ENCODE measurements around the gene EHD1. TPM values are rescaled to one million over a fixed set of nuclear protein-coding genes. Genes with fewer than 3 reads are reported as not detected.

Gene EHD1
- total RNA-seq, 4 donors from 2014 or later: 47.8 to 85.4 (median 76.8) TPM

GRCh38 chr11:64897381-64898075, 19.1 kb upstream of the EHD1 start:
- Histone ChIP-seq H3K9me3 (no peaks in the 10 kb centered on the region), H3K27ac (no peak overlapping the region), H3K36me3 (peaks cover 78% of the 10 kb centered on the region), H3K4me3 (no peak overlapping the region), H3K27me3 (no peaks in the 10 kb centered on the region), H3K4me1 (peaks cover 6% of the 10 kb centered on the region)
- DNase-seq (ENCODE audit: low spot score in 2 of 2): no peak
- TF ChIP-seq EP300 (IDR thresholded peaks at IDR 0.05) (no peak), CTCF (IDR thresholded peaks at IDR 0.05) (no peak), POLR2A (IDR thresholded peaks at IDR 0.05) (no peak), POLR2AphosphoS5 (IDR thresholded peaks at IDR 0.05) (no peak)
- WGBS: 100% methylated on average over 1 of the region's 19 CpGs

- H3K27me3 ChIP-seq: no peaks in the 10 kb centered on the region
- H3K4me1 ChIP-seq: peaks cover 6% of the 10 kb centered on the region
- WGBS: 66% methylated on average over 4 of the region's 14 CpGs
- DNase-seq (ENCODE audit: low spot score in 2 of 2): no peak
- no peak overlapping the region for H3K27ac ChIP-seq
- no peak overlapping the region for H3K4me3 ChIP-seq
- peaks cover 68% of the 10 kb centered on the region for H3K36me3 ChIP-seq
- no peaks in the 10 kb centered on the region for H3K9me3 ChIP-seq
- TF ChIP-seq POLR2AphosphoS5 (IDR thresholded peaks at IDR 0.05) (no peak), EP300 (IDR thresholded peaks at IDR 0.05) (no peak), CTCF (IDR thresholded peaks at IDR 0.05) (no peak), POLR2A (IDR thresholded peaks at IDR 0.05) (no peak)
These were observed 18.1 kb upstream of the EHD1 start for GRCh38 chr11:64896448-64897022.

GRCh38 chr11:64894812-64895452, 16.5 kb upstream of the EHD1 start:
- no peak overlapping the region for H3K4me3 ChIP-seq
- peaks cover 6% of the 10 kb centered on the region for H3K4me1 ChIP-seq
- TF ChIP-seq EP300 (IDR thresholded peaks at IDR 0.05) (no peak), POLR2A (IDR thresholded peaks at IDR 0.05) (no peak), POLR2AphosphoS5 (IDR thresholded peaks at IDR 0.05) (no peak), CTCF (IDR thresholded peaks at IDR 0.05) (no peak)
- H3K9me3 ChIP-seq: no peaks in the 10 kb centered on the region
- no peaks in the 10 kb centered on the region for H3K27me3 ChIP-seq
- H3K36me3 ChIP-seq: peaks cover 52% of the 10 kb centered on the region
- no peak for DNase-seq (ENCODE audit: low spot score in 2 of 2)
- H3K27ac ChIP-seq: no peak overlapping the region
- 81% methylated on average over 14 of the region's 39 CpGs for WGBS

GRCh38 chr11:64894070-64894811, 15.8 kb upstream of the EHD1 start:
- WGBS: 53% methylated on average over 10 of the region's 14 CpGs
- DNase-seq (ENCODE audit: low spot score in 2 of 2): peak; percentile 87 to 93
- H3K27ac ChIP-seq: no peak overlapping the region
- no peaks in the 10 kb centered on the region for H3K27me3 ChIP-seq
- H3K4me3 ChIP-seq: no peak overlapping the region
- no peaks in the 10 kb centered on the region for H3K9me3 ChIP-seq
- peaks cover 48% of the 10 kb centered on the region for H3K36me3 ChIP-seq
- peak; percentile 58 to 84 for TF ChIP-seq CTCF (IDR thresholded peaks at IDR 0.05)
- no peak for TF ChIP-seq EP300 (IDR thresholded peaks at IDR 0.05)
- TF ChIP-seq POLR2AphosphoS5 (IDR thresholded peaks at IDR 0.05): peak in 1 of 3 donors; percentile 12
- peaks cover 6% of the 10 kb centered on the region for H3K4me1 ChIP-seq
